ENCODE results near the gene ZBTB7C. TPM values are rescaled to one million over a fixed set of nuclear protein-coding genes. Genes with fewer than 3 reads are reported as not detected.

Gene ZBTB7C
- total and polyA plus RNA-seq, 10 of the 15 experiments (the other 5 are each of a cell fraction or from before 2014, with no cell fraction given): under 0.01 to 0.08 (median 0.01) TPM; not detected in 7

GRCh38 chr18:48110797-48111196 is 298.4 kb downstream of the ZBTB7C start:
- no peak overlapping the region for H3K4me3 ChIP-seq
- no peak overlapping the region for H2AFZ ChIP-seq (ENCODE audit: control insufficient read depth, low read depth, low read length)
- H3K4me1 ChIP-seq (ENCODE audit: control insufficient read depth, insufficient read depth, low read length): no peaks in the 10 kb centered on the region
- 32% methylated on average over 7 of the region's 7 CpGs for WGBS (ENCODE audit: insufficient coverage, insufficient replicate concordance, low lambda C conversion rate, missing lambda C conversion rate)
- H3K27me3 ChIP-seq (replicated peaks in 1 of 2; ENCODE audit: control insufficient read depth in 2 of 2, insufficient read depth in 2 of 2, low read length in 1 of 2): peaks cover 2 to 3% of the 10 kb centered on the region in 2 experiments; a peak in 1 of 4 replicates
- FAIRE-seq (no peak), DNase-seq (ENCODE audit: low read depth, low spot score) (no peak), ATAC-seq (no peak)
- no peaks in the 10 kb centered on the region for H3K36me3 ChIP-seq (ENCODE audit: control insufficient read depth in 2 of 2, insufficient read depth in 2 of 2, low read length in 1 of 2)
- in situ Hi-C loops (cut with MboI) (no loop called here), intact Hi-C loops (cut with micrococcal nuclease; ENCODE audit: unreplicated experiment) (no loop called here)
- H3K4me2 ChIP-seq (ENCODE audit: control insufficient read depth, insufficient read depth): no peak overlapping the region
- no peak for TF ChIP-seq ZNF622 (IDR thresholded peaks at IDR 0.05)
- TF ChIP-seq, protein P1, sequence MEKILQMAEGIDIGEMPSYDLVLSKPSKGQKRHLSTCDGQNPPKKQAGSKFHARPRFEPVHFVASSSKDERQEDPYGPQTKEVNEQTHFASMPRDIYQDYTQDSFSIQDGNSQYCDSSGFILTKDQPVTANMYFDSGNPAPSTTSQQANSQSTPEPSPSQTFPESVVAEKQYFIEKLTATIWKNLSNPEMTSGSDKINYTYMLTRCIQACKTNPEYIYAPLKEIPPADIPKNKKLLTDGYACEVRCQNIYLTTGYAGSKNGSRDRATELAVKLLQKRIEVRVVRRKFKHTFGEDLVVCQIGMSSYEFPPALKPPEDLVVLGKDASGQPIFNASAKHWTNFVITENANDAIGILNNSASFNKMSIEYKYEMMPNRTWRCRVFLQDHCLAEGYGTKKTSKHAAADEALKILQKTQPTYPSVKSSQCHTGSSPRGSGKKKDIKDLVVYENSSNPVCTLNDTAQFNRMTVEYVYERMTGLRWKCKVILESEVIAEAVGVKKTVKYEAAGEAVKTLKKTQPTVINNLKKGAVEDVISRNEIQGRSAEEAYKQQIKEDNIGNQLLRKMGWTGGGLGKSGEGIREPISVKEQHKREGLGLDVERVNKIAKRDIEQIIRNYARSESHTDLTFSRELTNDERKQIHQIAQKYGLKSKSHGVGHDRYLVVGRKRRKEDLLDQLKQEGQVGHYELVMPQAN (conservative IDR thresholded peaks at IDR 0.05): no peak
- TF ChIP-seq ZSCAN29 (IDR thresholded peaks at IDR 0.05): no peak
- TF ChIP-seq E4F1 (IDR thresholded peaks at IDR 0.05; ENCODE audit: borderline replicate concordance, partially characterized antibody): no peak
- no peak for TF ChIP-seq USF2 (IDR thresholded peaks at IDR 0.05; ENCODE audit: borderline replicate concordance, low read depth, low read length)
- no peak for TF ChIP-seq IKZF2 (IDR thresholded peaks at IDR 0.05)
- no peak for TF ChIP-seq JUNB (IDR thresholded peaks at IDR 0.05)
- TF ChIP-seq ZNF24 (IDR thresholded peaks at IDR 0.05): no peak
- TF ChIP-seq, protein P2, sequence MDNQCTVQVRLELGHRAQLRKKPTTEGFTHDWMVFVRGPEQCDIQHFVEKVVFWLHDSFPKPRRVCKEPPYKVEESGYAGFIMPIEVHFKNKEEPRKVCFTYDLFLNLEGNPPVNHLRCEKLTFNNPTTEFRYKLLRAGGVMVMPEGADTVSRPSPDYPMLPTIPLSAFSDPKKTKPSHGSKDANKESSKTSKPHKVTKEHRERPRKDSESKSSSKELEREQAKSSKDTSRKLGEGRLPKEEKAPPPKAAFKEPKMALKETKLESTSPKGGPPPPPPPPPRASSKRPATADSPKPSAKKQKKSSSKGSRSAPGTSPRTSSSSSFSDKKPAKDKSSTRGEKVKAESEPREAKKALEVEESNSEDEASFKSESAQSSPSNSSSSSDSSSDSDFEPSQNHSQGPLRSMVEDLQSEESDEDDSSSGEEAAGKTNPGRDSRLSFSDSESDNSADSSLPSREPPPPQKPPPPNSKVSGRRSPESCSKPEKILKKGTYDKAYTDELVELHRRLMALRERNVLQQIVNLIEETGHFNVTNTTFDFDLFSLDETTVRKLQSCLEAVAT (IDR thresholded peaks at IDR 0.05): no peak
- TF ChIP-seq CHD4 (IDR thresholded peaks at IDR 0.05): no peak
- H3K79me2 ChIP-seq (ENCODE audit: control insufficient read depth, insufficient read depth, low read length): no peaks in the 10 kb centered on the region
- CTCF ChIA-PET: no interaction called here
- SMC1A ChIA-PET (ENCODE audit: uncharacterized antibody, unreplicated experiment): no interaction called here
- no peaks in the 10 kb centered on the region for H4K20me1 ChIP-seq (ENCODE audit: control insufficient read depth, insufficient read depth)
- POLR2A ChIA-PET: no interaction called here
- no peaks in the 10 kb centered on the region for H3K9me3 ChIP-seq (replicated peaks; ENCODE audit: control insufficient read depth, insufficient read depth, low read length)
- no peak overlapping the region for H3K9ac ChIP-seq (ENCODE audit: control insufficient read depth, insufficient read depth, low read length)
- no TSS peak for BruUV-seq (replicated peaks)
- RAD21 ChIA-PET (ENCODE audit: unreplicated experiment): no interaction called here
- no peak overlapping the region for H3K27ac ChIP-seq (ENCODE audit: control insufficient read depth, insufficient read depth)

All from GM12878 (cell line).